ENCODE data around the gene RFC4.
"Not testable (repeated sequence)": the region's sequence is repeated elsewhere in the genome, so short reads cannot be mapped to it uniquely, and the experiment has no call there.

Gene RFC4, protein sequence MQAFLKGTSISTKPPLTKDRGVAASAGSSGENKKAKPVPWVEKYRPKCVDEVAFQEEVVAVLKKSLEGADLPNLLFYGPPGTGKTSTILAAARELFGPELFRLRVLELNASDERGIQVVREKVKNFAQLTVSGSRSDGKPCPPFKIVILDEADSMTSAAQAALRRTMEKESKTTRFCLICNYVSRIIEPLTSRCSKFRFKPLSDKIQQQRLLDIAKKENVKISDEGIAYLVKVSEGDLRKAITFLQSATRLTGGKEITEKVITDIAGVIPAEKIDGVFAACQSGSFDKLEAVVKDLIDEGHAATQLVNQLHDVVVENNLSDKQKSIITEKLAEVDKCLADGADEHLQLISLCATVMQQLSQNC

DNA sequence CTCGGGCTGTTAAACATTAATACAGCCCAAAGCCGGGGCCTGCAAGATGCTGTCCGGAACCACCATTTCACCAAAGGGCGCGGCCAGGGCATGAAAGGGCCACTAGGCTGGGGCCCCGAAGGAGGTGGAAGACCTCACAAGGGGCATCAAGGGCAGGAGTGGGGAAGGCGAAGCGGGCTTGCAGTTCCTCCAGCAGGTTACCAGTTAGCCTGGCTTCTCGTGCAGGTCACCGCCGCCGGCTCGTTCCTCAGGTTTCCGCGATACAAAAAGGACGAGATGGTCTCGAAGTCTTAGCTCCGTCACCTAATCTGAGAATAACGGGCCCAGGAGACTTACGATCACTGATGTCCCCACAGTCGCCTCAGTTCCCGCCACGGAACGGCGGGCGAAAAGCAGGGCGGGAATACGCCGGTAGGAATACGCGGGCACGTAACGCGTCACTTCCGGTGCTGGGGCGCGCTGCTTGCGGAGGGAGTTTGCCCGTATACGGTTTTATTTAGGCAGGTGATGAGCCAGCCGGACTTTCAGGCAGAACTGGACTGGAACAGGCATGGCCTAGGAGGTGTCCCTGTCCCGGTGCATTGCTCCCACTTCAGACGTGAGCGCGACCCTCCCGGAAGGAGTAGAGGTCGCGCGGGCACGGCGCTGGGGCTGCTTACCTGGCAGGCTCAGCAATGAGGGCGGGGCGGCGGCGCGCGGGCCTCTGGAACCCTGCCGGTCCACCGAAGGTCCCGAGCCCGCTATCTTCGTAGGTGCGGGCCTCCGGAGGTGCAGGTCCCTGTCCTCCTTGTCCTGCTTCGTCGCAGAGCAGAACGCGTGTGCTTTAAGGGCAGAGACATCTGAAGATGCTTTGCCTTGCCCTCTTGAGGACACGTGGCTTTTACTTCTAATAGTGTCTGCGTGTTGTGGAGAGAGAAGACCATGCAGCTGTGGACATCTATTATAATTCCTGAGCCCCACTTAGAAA is at the start of gene RFC4:
Gene RFC4, minus strand, starts transcription at position 394 of the 967 bp plus-strand sequence. CDS start 1,769 bp downstream, outside the sequence.
- DNase-seq: peak; percentile 93

DNA sequence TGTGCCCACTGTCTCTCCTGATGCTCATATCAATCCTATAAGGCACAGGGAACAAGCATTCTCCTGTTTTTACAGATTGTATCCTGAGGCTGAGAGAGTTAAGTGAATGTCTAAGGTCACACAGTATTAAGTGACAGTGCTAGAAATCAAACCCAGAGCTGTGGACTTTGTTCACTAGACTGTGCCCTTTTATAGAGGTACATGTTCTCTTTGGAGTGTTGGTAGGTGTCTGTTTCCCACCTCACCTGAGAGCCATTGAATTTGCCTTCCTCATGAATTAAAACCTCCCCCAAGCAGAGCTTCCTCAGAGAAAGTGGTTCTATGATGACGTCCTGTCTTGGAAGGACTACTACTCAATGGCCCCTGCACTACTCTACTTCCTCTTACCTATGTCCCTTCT is 48.7 kb upstream of the RFC4 start:
- no peak for DNase-seq

DNA sequence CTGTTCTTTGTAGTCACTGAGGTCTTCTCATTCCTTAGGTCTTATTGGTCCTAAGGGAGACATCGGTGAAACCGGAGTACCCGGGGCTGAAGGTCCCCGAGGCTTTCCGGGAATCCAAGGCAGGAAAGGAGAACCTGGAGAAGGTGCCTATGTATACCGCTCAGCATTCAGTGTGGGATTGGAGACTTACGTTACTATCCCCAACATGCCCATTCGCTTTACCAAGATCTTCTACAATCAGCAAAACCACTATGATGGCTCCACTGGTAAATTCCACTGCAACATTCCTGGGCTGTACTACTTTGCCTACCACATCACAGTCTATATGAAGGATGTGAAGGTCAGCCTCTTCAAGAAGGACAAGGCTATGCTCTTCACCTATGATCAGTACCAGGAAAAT is 47.9 kb upstream of the RFC4 start:
- no peak for DNase-seq

DNA sequence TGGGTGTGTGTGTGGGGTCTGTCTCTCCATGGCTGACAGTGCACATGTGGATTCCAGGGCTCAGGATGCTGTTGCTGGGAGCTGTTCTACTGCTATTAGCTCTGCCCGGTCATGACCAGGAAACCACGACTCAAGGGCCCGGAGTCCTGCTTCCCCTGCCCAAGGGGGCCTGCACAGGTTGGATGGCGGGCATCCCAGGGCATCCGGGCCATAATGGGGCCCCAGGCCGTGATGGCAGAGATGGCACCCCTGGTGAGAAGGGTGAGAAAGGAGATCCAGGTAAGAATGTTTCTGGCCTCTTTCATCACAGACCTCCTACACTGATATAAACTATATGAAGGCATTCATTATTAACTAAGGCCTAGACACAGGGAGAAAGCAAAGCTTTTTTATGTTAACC is 46.7 kb upstream of the RFC4 start:
- DNase-seq: no peak

DNA sequence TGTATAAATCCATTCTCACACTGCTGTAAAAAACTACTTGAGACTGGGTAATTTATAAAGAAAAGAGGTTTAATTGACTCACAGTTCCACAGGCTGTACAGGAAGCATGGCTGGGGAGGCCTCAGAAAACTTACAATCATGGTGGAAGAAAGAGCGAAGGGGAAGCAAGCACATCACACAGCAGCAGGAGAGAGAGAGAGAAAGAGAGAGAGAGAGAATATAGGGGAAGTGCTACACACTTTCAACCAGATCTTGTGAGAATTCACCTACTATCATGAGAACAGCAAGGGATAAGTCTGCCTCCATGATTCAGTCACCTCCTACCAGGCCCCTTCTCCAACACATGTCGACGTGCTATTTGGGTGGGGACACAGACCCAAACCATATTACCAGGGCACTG is 45.6 kb upstream of the RFC4 start:
- DNase-seq: not testable (repeated sequence)

DNA sequence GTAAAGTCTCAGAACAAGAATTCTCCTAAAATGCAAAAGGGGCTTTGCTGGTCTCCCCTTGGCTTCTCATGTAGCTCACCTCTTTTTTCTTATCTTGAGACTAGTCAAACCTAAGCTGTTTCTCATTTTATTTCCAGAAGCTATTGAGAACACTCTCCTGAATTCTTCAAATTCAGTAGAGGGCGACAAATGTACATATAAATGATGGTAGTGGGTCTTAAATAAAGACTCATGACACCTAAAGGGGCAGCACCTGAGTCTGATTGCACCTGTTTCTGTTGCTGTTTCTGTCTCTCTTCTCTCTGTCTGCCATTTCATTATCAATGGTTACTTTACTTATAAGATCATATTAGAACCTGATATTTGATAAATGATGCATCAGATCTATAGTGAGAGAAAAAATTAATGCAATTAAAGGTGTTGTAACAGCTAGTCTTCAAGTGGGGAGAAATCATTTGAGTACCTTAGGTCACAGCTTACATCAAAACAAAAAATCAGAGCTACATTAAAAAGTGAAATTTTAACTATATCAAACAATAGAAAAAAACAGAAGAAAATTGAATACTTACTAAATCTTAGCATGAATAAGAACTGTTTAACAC is 43.2 kb upstream of the RFC4 start:
- DNase-seq: no peak

DNA sequence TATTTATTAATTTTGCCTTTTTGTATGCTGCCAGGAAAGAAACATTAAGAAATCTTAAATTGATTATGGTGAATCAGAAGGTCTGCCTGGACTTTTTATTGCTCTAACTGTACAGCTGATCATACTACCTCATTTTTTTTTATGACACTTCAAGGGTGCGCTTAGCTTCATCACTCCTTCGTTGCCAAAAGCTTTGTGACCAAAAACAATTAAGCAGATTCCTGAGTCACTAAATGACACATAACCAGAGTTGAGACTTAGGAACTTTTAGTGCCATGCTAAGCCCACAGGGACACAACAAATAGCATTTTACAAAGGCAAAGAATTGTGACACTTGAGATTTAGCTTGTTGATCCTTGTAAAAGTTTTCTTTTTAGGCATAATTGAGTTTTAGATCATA is 41.2 kb upstream of the RFC4 start:
- no peak for DNase-seq

DNA sequence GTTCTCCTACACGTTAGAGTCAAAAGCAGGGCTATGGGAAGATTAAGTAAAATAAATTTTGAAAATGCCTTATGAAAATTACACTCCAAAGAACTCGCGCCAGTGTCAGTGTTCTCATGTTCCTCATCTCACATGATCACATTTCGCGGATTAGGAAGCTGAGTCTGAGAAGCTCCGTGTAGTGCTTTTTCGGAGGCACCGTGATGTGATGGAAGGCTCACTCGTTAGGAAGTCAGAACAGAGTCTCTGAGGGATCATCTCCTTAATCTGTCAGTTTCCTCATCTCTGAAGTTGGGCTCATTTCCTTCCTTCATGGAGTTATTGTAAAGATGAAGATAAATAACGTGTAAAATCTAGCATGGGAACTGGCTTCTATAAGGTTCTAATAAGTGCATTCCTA is 39.5 kb upstream of the RFC4 start:
- no peak for DNase-seq

DNA sequence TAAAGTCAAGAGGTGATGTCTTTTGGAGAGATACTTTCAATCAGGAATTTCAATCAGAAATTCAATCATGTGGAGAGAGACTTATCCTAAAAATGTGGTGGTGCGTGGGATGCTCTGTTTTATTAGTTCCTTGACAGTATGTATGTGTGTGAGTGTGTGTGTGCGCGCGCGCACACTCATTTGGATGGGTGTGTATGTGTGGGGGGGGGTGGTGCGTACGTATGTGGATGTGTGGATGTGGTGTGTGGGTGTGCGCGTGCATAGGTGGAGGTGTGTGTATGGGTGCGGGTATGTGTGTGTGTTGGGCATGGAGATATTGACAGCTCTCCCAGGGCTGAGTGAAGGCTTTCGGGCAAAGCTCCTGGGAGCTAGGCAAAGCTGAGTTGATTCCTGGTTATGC is 38.6 kb upstream of the RFC4 start:
- DNase-seq: no peak

DNA sequence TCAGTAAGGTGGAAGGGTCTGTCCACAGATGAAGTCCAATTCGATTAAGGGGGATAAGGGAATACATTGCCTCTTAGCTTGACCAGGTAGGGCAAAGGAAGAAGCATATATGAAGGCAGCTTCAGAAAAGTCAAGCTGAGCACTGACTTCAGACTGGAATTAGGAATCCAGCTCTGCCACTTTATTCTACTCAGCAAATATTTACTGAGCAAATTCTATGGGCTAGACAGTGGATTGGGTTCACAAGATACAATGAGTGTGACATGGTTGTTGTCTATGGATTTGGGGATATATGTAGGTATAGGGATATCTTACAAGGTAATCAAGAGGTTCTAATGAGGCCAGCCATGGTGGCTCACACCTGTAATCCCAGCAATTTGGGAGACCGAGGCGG is 36.8 kb upstream of the RFC4 start:
- no peak for DNase-seq

DNA sequence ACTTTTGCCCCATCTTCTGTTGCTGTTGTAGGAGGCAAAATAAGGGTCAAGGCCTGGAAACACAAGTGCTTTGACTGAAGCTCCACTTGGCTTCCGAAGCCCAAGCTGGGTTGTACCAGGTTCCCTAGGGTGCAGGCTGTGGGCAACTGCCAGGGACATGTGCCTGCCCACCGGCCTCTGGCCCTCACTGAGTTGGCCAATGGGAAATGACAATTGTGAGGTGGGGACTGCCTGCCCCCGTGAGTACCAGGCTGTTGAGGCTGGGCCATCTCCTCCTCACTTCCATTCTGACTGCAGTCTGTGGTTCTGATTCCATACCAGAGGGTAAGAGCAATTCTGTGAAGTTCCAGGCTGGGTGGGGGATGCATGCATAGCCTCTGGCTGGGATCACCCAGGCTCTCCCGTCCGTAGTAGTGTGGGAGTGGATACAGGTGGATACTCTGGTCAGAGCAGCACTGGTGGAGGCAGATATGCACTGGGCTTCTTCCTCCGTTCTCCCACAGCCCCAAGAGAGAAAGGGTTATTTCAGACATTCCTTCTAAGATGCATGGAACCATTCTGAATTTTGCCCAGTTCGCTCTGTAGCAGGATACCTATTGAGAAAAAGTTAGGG is 36.2 kb upstream of the RFC4 start, which contains the start of gene ADIPOQ:
Gene ADIPOQ, plus strand, starts transcription at position 285 of the 613 bp plus-strand sequence. CDS start 10,349 bp downstream, outside the sequence.
- DNase-seq: no peak

DNA sequence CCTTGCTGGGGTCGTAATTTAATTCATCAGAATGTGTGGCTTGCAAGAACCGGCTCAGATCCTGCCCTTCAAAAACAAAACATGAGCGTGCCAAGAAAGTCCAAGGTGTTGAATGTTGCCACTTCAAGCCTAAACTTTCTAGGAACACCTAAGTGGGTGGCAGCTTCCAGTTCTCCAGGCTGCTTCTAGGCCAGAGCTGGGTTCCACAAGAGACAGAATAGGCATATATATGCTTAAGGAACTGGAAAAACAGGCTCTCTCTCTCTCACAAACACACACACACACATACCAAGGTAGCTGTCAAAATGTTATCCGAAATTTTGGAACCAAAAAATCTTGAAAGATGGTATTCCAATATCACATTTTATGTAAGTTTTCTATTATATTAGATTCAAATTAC is 35.3 kb upstream of the RFC4 start:
- DNase-seq: no peak

DNA sequence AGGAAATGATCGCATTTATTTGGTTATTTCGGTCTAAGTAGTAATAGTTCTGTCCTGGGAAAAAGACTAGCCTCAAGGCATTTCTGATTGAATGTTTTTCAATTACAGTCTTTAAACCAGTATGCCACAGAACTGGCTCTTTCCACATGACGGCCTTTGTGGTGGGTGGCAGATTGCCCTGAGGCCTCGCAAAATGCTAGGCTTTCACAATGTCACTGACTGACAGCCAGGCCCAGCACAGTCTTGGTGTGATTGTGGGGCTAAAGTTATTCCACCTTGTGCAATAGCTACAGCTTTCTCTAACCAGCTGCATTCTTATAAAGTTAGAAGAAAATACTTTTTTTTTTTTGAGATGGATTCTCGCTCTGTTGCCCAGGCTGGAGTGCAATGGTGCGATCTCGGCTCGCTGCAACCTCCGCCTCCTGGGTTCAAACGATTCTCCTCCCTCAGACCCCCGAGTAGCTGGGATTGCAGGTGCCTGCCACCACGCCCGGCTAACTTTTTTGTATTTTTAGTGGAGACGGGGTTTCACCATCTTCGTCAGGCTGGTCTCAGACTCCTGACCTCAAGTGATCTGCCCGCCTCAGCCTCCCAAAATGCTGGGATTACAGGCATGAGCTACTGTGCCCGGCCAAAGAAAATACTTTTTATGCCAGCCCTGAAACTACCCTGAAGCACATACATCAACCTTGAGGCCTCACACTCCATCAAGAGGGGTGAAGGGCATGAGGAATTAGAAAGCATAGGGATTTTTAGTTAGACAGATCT is 33.8 kb upstream of the RFC4 start:
- DNase-seq: no peak

DNA sequence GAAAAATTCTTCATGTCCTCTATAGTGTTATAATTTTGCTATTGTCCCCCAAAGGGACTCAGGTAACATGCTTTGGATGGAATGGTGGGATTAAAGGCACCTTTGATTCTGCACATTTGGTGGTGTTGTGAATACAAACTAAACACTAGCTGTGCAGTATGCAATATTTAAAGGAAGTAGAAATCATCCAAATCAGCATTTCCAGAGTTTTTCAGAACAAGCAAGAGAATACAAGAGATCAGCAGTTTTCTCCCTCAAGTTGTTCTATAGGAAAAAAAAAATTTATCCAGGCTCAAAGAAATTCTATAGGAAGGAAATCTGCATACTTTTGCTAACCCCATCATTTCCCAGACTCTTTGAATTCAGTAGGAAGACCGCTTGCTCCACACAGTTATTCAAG is 26.0 kb upstream of the RFC4 start:
- DNase-seq: no peak

DNA sequence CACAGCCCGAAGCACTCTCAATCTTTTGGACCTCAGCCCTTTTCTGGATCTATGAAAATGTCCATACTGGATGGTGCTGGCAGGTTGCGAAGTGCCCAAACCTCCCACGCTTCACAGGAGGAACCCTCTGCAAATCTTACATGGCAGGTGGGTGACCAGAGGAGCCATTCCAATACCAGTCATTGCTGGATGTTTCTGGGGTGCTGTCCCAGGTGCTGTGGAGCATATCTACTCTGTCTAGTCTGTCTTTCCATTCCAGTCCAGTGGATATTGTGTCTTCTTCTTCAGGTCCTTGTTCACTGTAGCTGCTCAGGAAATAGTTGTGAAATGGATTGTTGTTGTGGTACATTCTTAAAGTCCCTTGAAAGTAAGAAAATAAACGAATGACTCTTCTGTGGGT is 25.5 kb upstream of the RFC4 start:
- DNase-seq: no peak

DNA sequence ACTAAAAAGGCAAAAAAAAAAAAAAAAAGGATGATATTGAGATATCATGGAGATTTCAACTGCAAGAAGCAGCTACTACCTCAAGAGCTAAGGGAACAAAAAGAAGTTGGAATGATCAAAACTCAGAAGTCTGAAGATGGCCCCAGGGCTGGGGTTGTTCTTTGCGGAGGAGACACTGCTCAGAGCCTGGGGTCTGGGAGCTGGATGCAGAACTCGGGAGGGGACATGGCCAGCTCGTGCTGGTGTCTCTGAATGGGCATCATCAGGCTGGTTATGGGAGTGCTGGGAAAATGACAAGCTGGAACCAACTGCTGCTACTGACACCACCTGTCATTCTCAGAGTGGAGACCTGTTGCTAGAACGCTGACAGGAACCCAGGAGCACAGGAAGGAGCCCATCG is 22.1 kb upstream of the RFC4 start:
- DNase-seq: no peak

DNA sequence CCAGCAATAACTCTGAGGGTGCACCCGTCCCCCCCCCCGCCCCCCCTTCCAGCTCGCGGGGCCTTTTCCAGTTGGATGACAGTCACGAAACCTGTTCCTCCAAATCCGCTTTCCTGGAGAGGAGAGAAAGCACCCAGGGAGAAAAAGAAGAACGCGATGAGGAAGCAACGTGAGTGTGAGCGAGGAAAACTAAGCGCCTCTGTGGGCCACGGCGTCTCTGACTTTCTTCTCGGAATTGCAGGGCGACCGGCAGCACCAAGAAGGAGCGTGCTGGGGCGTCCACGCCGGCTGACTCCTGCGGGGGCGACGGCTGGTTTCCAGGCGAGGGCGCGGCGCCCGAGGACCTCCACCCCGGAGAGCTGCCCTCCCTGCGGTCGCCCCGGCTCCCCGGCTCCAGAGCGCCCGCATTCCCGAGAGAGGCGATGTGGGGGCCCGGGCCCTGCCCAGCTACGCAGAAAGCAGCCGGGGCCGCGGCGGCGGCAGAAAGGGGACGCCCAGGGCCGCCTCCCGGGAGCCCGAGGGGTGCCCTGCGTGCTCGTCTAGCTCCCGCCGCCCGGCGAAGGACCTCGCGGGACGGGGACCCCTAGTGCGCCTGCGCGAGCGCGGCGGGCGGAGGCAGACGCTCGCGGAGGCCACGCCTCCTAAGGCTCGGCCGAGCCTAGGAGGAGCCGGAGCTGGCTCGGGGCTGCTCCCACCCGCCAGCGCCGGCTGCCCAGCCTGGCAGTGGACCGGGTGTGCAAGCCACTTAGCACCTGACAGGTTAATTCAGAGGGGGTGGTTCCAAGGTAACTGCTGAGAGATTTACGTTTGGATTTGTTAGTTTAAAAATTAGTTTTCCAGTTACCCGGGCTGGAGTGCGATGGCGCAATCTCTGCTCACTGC is 20.9 kb upstream of the RFC4 start:
- DNase-seq: peak; percentile 88 to 91

DNA sequence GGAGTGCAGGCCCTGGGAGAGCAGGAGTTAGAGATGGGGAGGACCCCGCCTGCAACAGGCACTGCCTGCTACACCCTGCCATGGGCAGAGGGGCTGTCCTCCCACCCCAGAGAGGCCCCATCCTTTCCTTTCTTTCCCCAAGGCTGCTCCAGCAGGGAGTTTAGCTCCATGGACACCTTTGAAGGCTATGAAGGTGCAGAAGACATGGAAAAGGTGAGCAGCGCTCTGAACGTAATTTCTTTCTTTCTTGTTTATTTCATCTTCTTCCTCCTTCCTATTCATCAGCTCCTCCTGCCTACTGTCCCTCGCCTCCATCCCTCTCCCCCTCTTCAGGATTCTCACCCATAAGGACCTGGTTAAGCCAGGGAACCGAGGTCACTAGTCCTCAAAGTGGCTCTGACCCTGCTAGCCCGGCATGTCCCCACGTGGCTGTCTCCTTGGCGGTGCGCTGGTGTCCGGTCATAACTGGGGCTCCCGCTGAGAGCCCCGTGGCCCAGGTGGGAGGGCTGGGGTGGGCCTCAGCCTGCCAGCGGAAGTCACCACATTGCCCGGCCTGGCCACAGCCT is 20.2 kb upstream of the RFC4 start:
- DNase-seq: peak; percentile 56 to 61

DNA sequence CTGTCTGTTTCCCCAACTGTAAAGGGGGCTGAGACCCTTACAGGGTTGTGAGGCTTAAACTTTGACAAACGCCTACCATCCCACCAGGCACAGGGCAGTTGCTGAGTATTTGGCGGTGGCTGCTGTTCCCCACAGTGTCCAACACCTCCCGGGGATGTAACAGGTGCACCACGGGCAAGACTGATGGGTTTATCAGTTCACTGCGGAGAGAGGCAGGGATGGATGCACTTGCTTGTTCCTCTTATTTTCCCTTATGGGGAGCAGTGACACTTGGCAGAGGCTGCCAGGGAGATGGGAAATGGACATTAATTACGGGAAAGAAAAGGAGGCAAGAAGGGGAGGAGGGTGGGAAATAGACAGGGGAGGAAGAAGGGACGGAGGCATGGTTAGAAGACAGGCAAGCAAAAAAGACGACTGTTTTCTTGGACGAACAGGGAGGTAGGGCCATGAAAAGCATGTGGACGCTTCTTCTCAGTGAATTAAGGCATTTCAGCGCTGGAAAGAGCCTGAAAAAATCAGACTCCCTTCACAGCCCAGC is 19.7 kb upstream of the RFC4 start:
- DNase-seq: no peak

DNA sequence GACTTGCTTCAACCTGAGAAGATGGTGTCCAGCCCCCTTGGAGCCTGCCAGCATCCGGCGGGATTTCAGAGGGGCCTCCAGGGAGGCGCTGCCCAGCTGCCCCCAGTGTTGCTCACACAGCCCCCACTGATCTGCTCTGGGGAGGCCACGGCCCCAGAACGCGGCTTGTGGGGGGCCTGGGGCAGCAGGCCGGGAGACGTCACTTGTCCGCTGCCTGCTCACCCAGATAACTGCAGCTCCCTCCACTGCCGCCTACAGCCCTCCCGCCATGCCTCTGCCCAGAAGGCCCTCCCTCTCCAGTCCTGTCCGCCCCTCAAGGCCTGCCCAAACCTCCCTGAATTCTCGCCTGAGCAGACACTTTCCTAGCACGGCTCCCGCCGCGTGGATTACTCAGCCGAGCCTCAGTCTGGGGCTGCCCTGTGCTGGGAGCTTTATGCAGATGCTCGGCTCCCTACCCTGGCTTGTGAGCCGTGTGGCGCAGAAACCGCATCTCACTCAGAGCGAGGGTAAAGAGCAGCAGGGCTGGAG is 19.1 kb upstream of the RFC4 start:
- peak; percentile 71 to 76 for DNase-seq
